Upper lobe of left lung (tissue), 4 donors: ENCODE results near the gene CNTNAP5.

ENCODE experiments used
- EP300 ChIP-seq, 4 donors: sonication (generic); formaldehyde crosslinking; IDR thresholded peaks; one replicate each; pipeline ENCODE4 v1.5.1; 2017; ENCODE audit warnings: antibody characterized with exemption in 4 of 4, control low read depth in 2 of 4
- POLR2A ChIP-seq, 4 donors: fragments of 450-650 bp; IDR thresholded peaks; one replicate each; pipeline ENCODE4 v1.5.1; 2016 to 2017; ENCODE audit warnings: antibody characterized with exemption in 4 of 4, mild to moderate bottlenecking in 2 of 4
- POLR2AphosphoS5 ChIP-seq, 2 donors: sonication (generic); formaldehyde crosslinking; IDR thresholded peaks; one replicate each; pipeline ENCODE4 v1.5.1; 2017; ENCODE audit warnings: antibody characterized with exemption in 2 of 2
- TF ChIP-seq, protein P1 (sequence below), 6 experiments: fragments of 450-650 bp in 4 of 6; fragments of 200-600 bp in 2 of 6; sonication (generic) in 2 of 6; IDR thresholded peaks; one replicate each; pipeline ENCODE4 v1.5.1; 2016 to 2019; ENCODE audit warnings: antibody characterized with exemption in 6 of 6

DNA sequence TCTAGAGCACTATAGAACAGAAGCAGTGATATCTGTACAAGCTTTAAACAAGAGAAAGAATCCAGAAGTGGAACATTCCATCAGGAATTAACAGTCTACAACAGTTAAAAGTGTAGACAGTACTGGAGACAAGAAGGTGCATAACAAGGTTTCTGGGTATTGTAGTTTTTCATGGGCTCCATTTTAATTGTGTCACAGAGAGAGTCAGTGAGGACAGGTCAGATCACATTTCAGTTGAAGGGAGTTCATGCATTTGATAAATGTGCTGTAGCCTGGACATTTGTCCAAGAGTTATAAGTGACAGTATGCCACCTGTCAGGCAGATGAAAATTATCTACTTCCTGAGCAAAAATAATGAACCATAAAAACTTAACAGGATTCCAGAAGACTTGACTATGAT is 328.6 kb downstream of the CNTNAP5 start:
- TF ChIP-seq, protein P1, sequence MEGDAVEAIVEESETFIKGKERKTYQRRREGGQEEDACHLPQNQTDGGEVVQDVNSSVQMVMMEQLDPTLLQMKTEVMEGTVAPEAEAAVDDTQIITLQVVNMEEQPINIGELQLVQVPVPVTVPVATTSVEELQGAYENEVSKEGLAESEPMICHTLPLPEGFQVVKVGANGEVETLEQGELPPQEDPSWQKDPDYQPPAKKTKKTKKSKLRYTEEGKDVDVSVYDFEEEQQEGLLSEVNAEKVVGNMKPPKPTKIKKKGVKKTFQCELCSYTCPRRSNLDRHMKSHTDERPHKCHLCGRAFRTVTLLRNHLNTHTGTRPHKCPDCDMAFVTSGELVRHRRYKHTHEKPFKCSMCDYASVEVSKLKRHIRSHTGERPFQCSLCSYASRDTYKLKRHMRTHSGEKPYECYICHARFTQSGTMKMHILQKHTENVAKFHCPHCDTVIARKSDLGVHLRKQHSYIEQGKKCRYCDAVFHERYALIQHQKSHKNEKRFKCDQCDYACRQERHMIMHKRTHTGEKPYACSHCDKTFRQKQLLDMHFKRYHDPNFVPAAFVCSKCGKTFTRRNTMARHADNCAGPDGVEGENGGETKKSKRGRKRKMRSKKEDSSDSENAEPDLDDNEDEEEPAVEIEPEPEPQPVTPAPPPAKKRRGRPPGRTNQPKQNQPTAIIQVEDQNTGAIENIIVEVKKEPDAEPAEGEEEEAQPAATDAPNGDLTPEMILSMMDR (IDR thresholded peaks at IDR 0.05): no peak
- TF ChIP-seq EP300 (IDR thresholded peaks at IDR 0.05) (no peak), POLR2A (IDR thresholded peaks at IDR 0.05) (no peak), POLR2AphosphoS5 (IDR thresholded peaks at IDR 0.05) (no peak)
